HG02588 (cell line): Measurements from ENCODE around the gene CD300LD.
"Not testable (repeated sequence)": the region's sequence is repeated elsewhere in the genome, so short reads cannot be mapped to it uniquely, and the experiment has no call there.

Experiments
- ATAC-seq: cut with Tn5 transposase; IDR thresholded peaks from one replicate; pipeline ENCODE4 v1.9.1; 2021; ENCODE audit warnings: mild to moderate bottlenecking, moderate library complexity; ENCODE audit not compliant: unreplicated experiment

Gene CD300LD

GRCh38 chr17:74592087-74592990 is at the start of gene CD300LD:
Gene CD300LD (minus strand): TSS chr17:74592283. CDS start chr17:74592202, 81 bp downstream.
- ATAC-seq, result no peak

GRCh38 chr17:74641224-74641957 is 49.3 kb upstream of the CD300LD start:
- ATAC-seq, result no peak

DNA sequence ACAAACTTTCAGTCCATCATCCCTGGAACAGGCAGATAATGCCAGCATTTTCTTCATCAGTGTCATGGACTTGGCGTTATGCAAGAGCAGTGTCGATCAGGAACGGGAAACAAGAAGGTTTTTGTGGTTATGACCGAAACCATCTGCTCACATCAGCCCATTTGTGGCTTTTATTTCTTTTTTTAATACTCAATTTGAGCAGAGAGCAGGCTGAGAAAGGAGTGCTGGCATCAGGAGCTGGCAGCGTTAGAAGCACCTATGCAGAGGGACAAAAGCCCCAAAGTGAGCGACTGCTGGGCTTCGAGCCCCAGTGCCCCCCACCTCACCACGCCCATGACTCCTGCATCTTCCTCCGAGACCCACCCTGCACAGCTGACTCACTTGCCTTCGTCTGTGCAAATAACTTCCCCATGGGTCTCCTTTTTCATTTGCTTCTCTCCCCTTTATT is 47.6 kb upstream of the CD300LD start:
- no peak for ATAC-seq

DNA sequence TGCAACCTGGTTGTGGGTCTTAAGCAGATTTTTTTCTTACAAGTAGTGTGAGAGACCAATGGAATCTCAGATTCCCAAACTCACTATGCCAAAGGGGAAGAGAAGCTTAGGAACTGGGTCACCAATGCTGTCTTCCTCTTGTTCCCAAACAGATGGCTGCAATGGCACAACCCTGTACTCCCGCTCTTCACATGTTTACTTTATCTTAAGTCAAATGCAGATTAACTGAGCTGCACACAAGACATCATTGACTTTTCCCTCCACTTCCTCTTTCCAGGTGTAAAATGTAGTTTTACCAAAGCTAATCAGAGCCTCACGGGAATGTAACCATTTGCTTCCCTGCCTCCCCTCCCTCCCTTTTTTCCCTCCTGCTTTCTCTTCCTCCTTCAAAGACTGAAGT is 45.8 kb upstream of the CD300LD start:
- no peak for ATAC-seq

DNA sequence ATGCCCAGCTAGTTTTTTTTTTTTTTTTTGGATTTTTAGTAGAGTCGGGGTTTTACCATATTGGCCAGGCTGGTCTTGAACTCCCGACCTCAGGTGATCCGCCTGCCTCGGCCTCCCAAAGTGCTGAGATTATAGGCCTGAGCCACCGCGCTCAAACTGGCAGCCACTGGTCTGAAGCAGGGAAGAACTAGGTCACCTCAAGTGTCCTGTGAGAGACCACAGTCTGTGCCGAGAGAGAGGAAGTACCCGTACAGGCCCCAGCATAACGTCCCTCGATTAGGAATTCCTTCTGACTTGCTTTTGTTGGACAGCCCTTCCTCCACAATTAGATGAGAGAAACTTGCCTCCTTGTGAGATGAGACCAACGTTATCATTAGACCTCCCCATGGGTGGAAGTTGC is 45.2 kb upstream of the CD300LD start:
- no peak for ATAC-seq

- ATAC-seq, result not testable (repeated sequence)
These were observed 44.5 kb upstream of the CD300LD start for GRCh38 chr17:74636541-74637085.

- ATAC-seq, result no peak
These were observed 43.3 kb upstream of the CD300LD start for GRCh38 chr17:74635418-74635817.

- ATAC-seq, result no peak
These were observed 41.2 kb upstream of the CD300LD start for GRCh38 chr17:74633326-74633725.

DNA sequence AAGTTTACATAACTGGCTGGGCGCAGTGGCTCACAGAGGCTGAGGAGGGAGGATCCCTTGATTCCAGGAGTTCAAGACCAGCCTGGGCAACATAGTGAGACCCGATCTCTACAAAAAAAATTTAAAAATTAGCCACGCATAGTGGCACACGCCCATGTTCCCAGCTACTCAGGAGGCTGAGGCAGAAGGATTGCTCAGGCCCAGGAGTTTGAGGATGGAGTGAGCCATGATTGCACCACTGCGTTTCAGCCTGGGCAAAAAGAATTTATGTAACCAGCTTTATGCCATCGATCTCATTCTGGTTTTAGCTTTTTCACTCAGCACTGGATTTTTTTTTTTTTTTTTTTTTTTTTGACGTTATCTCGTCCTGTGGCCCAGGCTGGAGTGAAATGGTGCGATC is 40.5 kb upstream of the CD300LD start:
- ATAC-seq, result no peak

GRCh38 chr17:74631468-74632450 is 39.7 kb upstream of the CD300LD start:
- ATAC-seq, result no peak

- not testable (repeated sequence) for ATAC-seq
These were observed 38.2 kb upstream of the CD300LD start for GRCh38 chr17:74630251-74630650.

GRCh38 chr17:74625661-74626060 is 33.6 kb upstream of the CD300LD start:
- no peak for ATAC-seq

DNA sequence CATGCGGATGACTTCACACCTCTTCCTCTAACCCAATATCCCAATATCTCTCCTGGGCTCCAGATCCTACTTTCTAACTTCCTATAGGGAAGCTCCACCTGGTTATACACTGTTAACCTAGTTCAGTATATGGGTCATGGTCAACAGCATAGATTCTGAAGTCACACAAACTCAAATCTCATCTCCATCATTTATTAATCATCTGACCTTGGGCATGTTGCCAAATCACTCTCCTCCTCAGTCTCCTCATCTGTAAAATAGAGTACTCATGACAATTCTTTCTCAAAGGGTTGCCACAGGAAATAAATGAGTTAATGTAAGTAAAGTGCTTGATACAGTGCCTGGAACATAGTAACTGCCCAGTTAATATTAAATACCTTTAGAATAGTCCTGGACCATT is 32.0 kb upstream of the CD300LD start:
- ATAC-seq, result no peak

DNA sequence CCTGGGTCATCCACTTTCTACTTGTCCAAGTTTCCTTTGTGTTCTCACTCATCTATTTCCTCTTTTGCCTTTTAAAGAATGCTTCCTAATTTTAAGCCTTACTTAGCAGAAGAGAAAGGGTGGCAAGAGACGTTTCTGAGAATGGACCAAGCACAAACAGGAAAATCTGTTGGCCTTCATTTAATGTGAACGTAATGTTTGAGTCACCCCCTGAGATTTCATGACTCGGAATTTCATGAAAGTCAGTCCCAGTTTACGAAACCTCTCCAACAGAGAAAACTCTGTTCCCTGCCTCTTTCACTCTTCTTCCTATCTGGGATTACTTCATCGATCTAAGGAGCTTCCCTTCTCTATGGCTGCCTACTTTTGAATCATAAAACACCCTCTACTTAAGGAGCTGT is 31.6 kb upstream of the CD300LD start, which contains the start of gene CD300E:
Gene CD300E (minus strand): TSS at position 46 of the 401 bp plus-strand sequence. CDS start 117 bp downstream, outside the sequence.
- ATAC-seq, result no peak

- ATAC-seq, result no peak
These were observed 27.1 kb upstream of the CD300LD start for GRCh38 chr17:74619077-74619673.

GRCh38 chr17:74618451-74618850 is 26.4 kb upstream of the CD300LD start:
- ATAC-seq, result no peak

GRCh38 chr17:74616696-74617095 is 24.6 kb upstream of the CD300LD start:
- no peak for ATAC-seq

DNA sequence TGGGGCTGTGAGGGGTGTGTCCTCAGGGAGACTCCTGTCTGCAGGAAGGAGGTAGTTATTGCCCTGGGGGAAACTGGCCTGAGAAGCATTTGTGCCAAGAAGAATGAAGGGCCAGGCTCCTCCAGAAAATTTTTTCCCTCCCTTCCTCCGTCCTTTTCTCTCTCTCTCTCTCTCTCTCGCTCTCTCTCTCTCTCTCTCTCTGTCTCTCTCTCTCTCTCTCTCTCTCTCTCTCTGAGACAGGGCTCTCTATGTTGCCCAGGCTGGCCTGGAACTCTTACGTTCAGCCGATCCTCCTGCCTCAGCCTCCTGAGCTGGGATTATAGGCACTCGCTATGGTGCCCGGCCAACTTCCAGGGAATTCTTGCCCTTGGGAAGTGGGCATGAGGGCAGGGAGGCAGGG is 20.0 kb upstream of the CD300LD start:
- ATAC-seq, result no peak

- no peak for ATAC-seq
These were observed 18.0 kb upstream of the CD300LD start for GRCh38 chr17:74610108-74610507.

- no peak for ATAC-seq
These were observed 16.4 kb upstream of the CD300LD start for GRCh38 chr17:74608511-74608910.
